Pancreas (tissue), 10 donors: Measurements from ENCODE around the gene ZNF524. TPM values are rescaled to one million over a fixed set of nuclear protein-coding genes. Genes with fewer than 3 reads are reported as not detected.

ENCODE experiments used
- ATAC-seq, 4 donors: fragments of 200-7000 bp; cut with Tn5 transposase; one replicate each; pipeline versions ENCODE4 v1.8.0 to v1.9.1; 2020; ENCODE audit warnings: mild to moderate bottlenecking in 4 of 4, moderate library complexity in 4 of 4
- DNase-seq, 6 donors: peaks; one replicate each; pipeline ENCODE4 v3.0.0-alpha.2; 2020
- FAIRE-seq: peaks from 2 replicates; lab custom pipeline; 2012; peaks lifted over from hg19 to GRCh38; lab: Jason Lieb, UNC
- H3K27ac ChIP-seq, 4 donors: fragments of 200-600 bp; sonication (generic); 1 replicate in 3 of 4; 2 replicates in 1 of 4; pipeline versions ENCODE4 v1.5.0 to v1.8.0; 2020
- H3K27me3 ChIP-seq, 4 donors: fragments of 200-600 bp; one replicate each; pipeline ENCODE4 v1.8.0; 2021
- H3K36me3 ChIP-seq, 3 donors: fragments of 200-600 bp; sonication (generic) in 1 of 3; one replicate each; pipeline versions ENCODE4 v1.5.0 to v1.8.0; 2020 to 2021
- H3K4me1 ChIP-seq, 3 donors: fragments of 200-600 bp; one replicate each; pipeline ENCODE4 v1.8.0; 2021
- H3K4me3 ChIP-seq, 4 donors: fragments of 200-600 bp; sonication (generic) in 2 of 4; one replicate each; pipeline versions ENCODE4 v1.5.0 to v1.8.0; 2020 to 2021
- H3K9me3 ChIP-seq, 4 donors: fragments of 200-600 bp; one replicate each; pipeline ENCODE4 v1.8.0; 2021
- CTCF ChIP-seq, 4 donors: fragments of 200-600 bp; sonication (generic) in 3 of 4; IDR thresholded peaks; one replicate each; pipeline versions ENCODE4 v1.5.0 to v1.8.0; 2021; ENCODE audit warnings: antibody characterized with exemption in 4 of 4
- WGBS, 2 donors: extraction: QIAGEN DNeasy Blood & Tissue Kit; methylation state at CpG; one replicate each; pipeline ENCODE4 v1.1.7; 2013; 5-methylcytosine and 5-hydroxymethylcytosine counted together
- intact Hi-C, 3 donors: fragments of 100-400 bp; cut with DNase I; formaldehyde crosslinking; loops; one replicate each; pipeline versions ENCODE4 v1.11.1 to v1.14.2; 2022
- polyA plus RNA-seq, 2 donors: library from polyadenylated mRNA; stranded (reverse); fragments of 200-250 nt; gene quantifications; one replicate each; pipeline ENCODE4 v1.2.3, GENCODE V29; 2013
- total RNA-seq, 6 donors: library from RNA; stranded (reverse); fragmentation: NEBNext Ultra II Directional in 4 of 6; extraction: Animal tissue kit (Norgen Biotek cat#: 25700) in 4 of 6; gene quantifications; one replicate each; pipeline versions ENCODE4 v1.2.1 to v1.2.4, GENCODE V29; 2021 to 2023
- donor health status: healthy with polysubstance abuse.
- donor health status: DM: no; HTN: no; CAD: no; lungs with moderate emphysema.
- donor health status: DM: no; HTN: no; CAD: no.
- donor health status: control.
- donor health status: control.
- donor health status: Bipolar disorder and iron deficiency.
- donor health status: DM: yes; HTN: yes; CAD: no.
- donor health status: DM: no; HTN: no; CAD: no.
- donor health status: DM: no; HTN: no; CAD: no.
- donor health status: DM: yes; HTN: yes; CAD: no.

ZNF524 gene
- total and polyA plus RNA-seq, 8 donors = 17.1 to 79.4 (median 33.1) TPM

GRCh38 chr19:55641426-55642152 is 41.5 kb downstream of the ZNF524 start:
- Histone ChIP-seq H3K4me1 (peaks cover 7 to 13% (median 10%) of the 10 kb centered on the region in 3 donors), H3K27ac (peak overlapping the region; percentile 64 to 89 (median 82)), H3K4me3 (peak overlapping the region; percentile 63 to 86 (median 71)), H3K9me3 (no peaks in the 10 kb centered on the region), H3K36me3 (no peaks in the 10 kb centered on the region), H3K27me3 (no peaks in the 10 kb centered on the region)
- TF ChIP-seq CTCF (IDR thresholded peaks at IDR 0.05) = no peak
- no peak for FAIRE-seq
- WGBS, 2 donors = 1 to 2% methylated on average over 25 of the region's 25 CpGs
- DNase-seq = peak in 2 of 6 donors; percentile 17 to 18
- peak in 3 of 4 donors; percentile 1 to 2 (median 2) for ATAC-seq
- intact Hi-C loops = no loop called here

- Histone ChIP-seq H3K4me3 (peak overlapping the region; percentile 33 to 86 (median 68)), H3K4me1 (peaks cover 7 to 17% (median 10%) of the 10 kb centered on the region in 3 donors), H3K36me3 (no peaks in the 10 kb centered on the region), H3K9me3 (no peaks in the 10 kb centered on the region), H3K27ac (peak overlapping the region; percentile 31 to 89 (median 54)), H3K27me3 (no peaks in the 10 kb centered on the region)
- WGBS, 2 donors = 1% methylated on average over 36 to 65 of the region's 65 CpGs
- TF ChIP-seq CTCF (IDR thresholded peaks at IDR 0.05) = no peak
- no peak for FAIRE-seq
- intact Hi-C loops = no loop called here
- peak; percentile 1 to 6 (median 4) for ATAC-seq
- peak in 3 of 6 donors; percentile 32 to 82 (median 59) for DNase-seq
Observed at GRCh38 chr19:55642153-55643002, 42.3 kb downstream of the ZNF524 start.

- DNase-seq (peak; percentile 64 to 91 (median 76)), ATAC-seq (peak; percentile 49 to 64 (median 62)), FAIRE-seq (no peak)
- Histone ChIP-seq H3K36me3 (no peaks in the 10 kb centered on the region), H3K4me1 (peaks cover 7 to 19% (median 12%) of the 10 kb centered on the region in 3 donors), H3K27ac (peak within 1 kb of the TSS; percentile 31 to 89 (median 54)), H3K27me3 (no peaks in the 10 kb centered on the region), H3K9me3 (no peaks in the 10 kb centered on the region), H3K4me3 (peak within 1 kb of the TSS; percentile 33 to 86 (median 68))
- intact Hi-C loops = no loop called here
- no peak for TF ChIP-seq CTCF (IDR thresholded peaks at IDR 0.05)
- WGBS, 2 donors = 2 to 3% methylated on average over 49 to 56 of the region's 56 CpGs
Observed at GRCh38 chr19:55643003-55643886, 43.2 kb downstream of the ZNF524 start, which contains the start of gene ZNF581. Gene ZNF581 (plus strand): TSS chr19:55643649. CDS start chr19:55644572, 923 bp downstream.

- H3K4me1 ChIP-seq = peaks cover 7 to 19% (median 17%) of the 10 kb centered on the region in 3 donors
- DNase-seq (peak in 2 of 6 donors; percentile 16 to 80), ATAC-seq (no peak), FAIRE-seq (no peak)
- peak overlapping the region; percentile 31 to 89 (median 54) for H3K27ac ChIP-seq
- no peaks in the 10 kb centered on the region for H3K36me3 ChIP-seq
- intact Hi-C loops = no loop called here
- H3K9me3 ChIP-seq = no peaks in the 10 kb centered on the region
- WGBS, 2 donors = 0% methylated on average over 14 to 15 of the region's 15 CpGs
- peak overlapping the region; percentile 33 to 86 (median 68) for H3K4me3 ChIP-seq
- no peak for TF ChIP-seq CTCF (IDR thresholded peaks at IDR 0.05)
- no peaks in the 10 kb centered on the region for H3K27me3 ChIP-seq
Observed at GRCh38 chr19:55643887-55644176, 43.7 kb downstream of the ZNF524 start.
